AG04449 (cell line): ENCODE data around the gene IDH2.

Source experiments
- CTCF ChIA-PET: fragments of 350-600 bp; formaldehyde crosslinking; extraction: SDS; loops from one replicate; lab custom pipeline; 2021; ENCODE audit warnings: antibody characterized with exemption; lab: Yijun Ruan, JAX
- POLR2A ChIA-PET: fragments of 400-600, 350-600 bp; formaldehyde crosslinking; extraction: SDS; loops from one replicate; lab custom pipeline; 2020; ENCODE audit warnings: antibody characterized with exemption, inconsistent platforms; lab: Yijun Ruan, JAX
- DNase-seq: peaks from one replicate; pipeline ENCODE4 v3.0.0-alpha.2; 2010; ENCODE audit warnings: low read depth, low spot score
- H3K4me3 ChIP-seq: 2 replicates; pipeline ENCODE4 v1.5.1; 2011; ENCODE audit warnings: low read depth, mild to moderate bottlenecking, control low read depth, low read length
- CTCF ChIP-seq: IDR thresholded peaks from one replicate; pipeline ENCODE4 v1.5.1; 2011; ENCODE audit warnings: mild to moderate bottlenecking, moderate library complexity, low read length, control low read depth, inconsistent platforms; ENCODE audit not compliant: insufficient read depth; ENCODE audit errors: missing control alignments

Gene IDH2

GRCh38 chr15:90131848-90132247, 29.6 kb upstream of the IDH2 start:
- TF ChIP-seq CTCF: no peak
- CTCF ChIA-PET: no interaction called here
- no peak overlapping the region for H3K4me3 ChIP-seq
- DNase-seq: no peak
- POLR2A ChIA-PET: no interaction called here

- ChIA-PET POLR2A (no interaction called here), CTCF (no interaction called here)
- TF ChIP-seq CTCF: no peak
- H3K4me3 ChIP-seq: no peak overlapping the region
- DNase-seq: no peak
These were observed 28.0 kb upstream of the IDH2 start for GRCh38 chr15:90130291-90130690.

- no peak overlapping the region for H3K4me3 ChIP-seq
- ChIA-PET CTCF (no interaction called here), POLR2A (interaction anchor here (0.7 kb wide), 1 partner anchor 521 kb away, joined by 3 read pairs; no protein-coding TSS in a partner anchor)
- DNase-seq: no peak
- no peak for TF ChIP-seq CTCF
These were observed 24.5 kb upstream of the IDH2 start for GRCh38 chr15:90126596-90127435.

GRCh38 chr15:90126022-90126421, 23.8 kb upstream of the IDH2 start:
- no peak overlapping the region for H3K4me3 ChIP-seq
- no peak for DNase-seq
- ChIA-PET CTCF (interaction anchor here (0.9 kb wide), 1 partner anchor 55 kb away, joined by 3 read pairs; no protein-coding TSS in a partner anchor), POLR2A (interaction anchor here (0.7 kb wide), 1 partner anchor 522 kb away, joined by 3 read pairs; no protein-coding TSS in a partner anchor)
- no peak for TF ChIP-seq CTCF

- DNase-seq: no peak
- ChIA-PET CTCF (interaction anchor here (1.0 kb wide), 1 partner anchor 18 kb away, joined by 3 read pairs; no protein-coding TSS in a partner anchor), POLR2A (no interaction called here)
- TF ChIP-seq CTCF: no peak
- no peak overlapping the region for H3K4me3 ChIP-seq
These were observed 22.2 kb upstream of the IDH2 start for GRCh38 chr15:90124507-90124906.

- no peak overlapping the region for H3K4me3 ChIP-seq
- ChIA-PET POLR2A (no interaction called here), CTCF (no interaction called here)
- TF ChIP-seq CTCF: no peak
- DNase-seq: no peak
These were observed 18.8 kb upstream of the IDH2 start for GRCh38 chr15:90121086-90121485.
